ENCODE data around the gene CIDEB.
A peak's percentile ranks its signal among the peaks of the same experiment; 100 is the strongest.
"Not testable (repeated sequence)": the region's sequence is repeated elsewhere in the genome, so short reads cannot be mapped to it uniquely, and the experiment has no call there.

The CIDEB gene

GRCh38 chr14:24307575-24308341 is at the start of gene CIDEB:
CIDEB (minus strand) TSS chr14:24307977; CDS start chr14:24307858, 119 bp downstream.
- peak; percentile 78 for DNase-seq

GRCh38 chr14:24356208-24356607 is 48.4 kb upstream of the CIDEB start:
- no peak for DNase-seq

- no peak for DNase-seq
Observed at GRCh38 chr14:24355009-24355408, 47.2 kb upstream of the CIDEB start.

GRCh38 chr14:24354482-24354825 is 46.7 kb upstream of the CIDEB start:
- not testable (repeated sequence) for DNase-seq

GRCh38 chr14:24353559-24354481 is 46.0 kb upstream of the CIDEB start:
- no peak for DNase-seq

- DNase-seq = no peak
Observed at GRCh38 chr14:24351517-24351916, 43.7 kb upstream of the CIDEB start.

GRCh38 chr14:24349742-24350141 is 42.0 kb upstream of the CIDEB start:
- DNase-seq = no peak

GRCh38 chr14:24348186-24348585 is 40.4 kb upstream of the CIDEB start:
- DNase-seq = no peak

- no peak for DNase-seq
Observed at GRCh38 chr14:24347134-24347533, 39.4 kb upstream of the CIDEB start.

- DNase-seq = no peak
Observed at GRCh38 chr14:24343795-24344660, 36.3 kb upstream of the CIDEB start.

- DNase-seq = no peak
Observed at GRCh38 chr14:24342889-24343288, 35.1 kb upstream of the CIDEB start.

GRCh38 chr14:24340606-24341005 is 32.8 kb upstream of the CIDEB start:
- no peak for DNase-seq

GRCh38 chr14:24339284-24340151 is 31.7 kb upstream of the CIDEB start, which contains the start of gene RIPK3:
RIPK3 (minus strand) TSS chr14:24339991; CDS start chr14:24339826, 165 bp downstream.
- peak; percentile 79 for DNase-seq

- no peak for DNase-seq
Observed at GRCh38 chr14:24338843-24339242, 31.1 kb upstream of the CIDEB start.

- no peak for DNase-seq
Observed at GRCh38 chr14:24337824-24338175, 30.0 kb upstream of the CIDEB start.

GRCh38 chr14:24337144-24337823 is 29.5 kb upstream of the CIDEB start:
- no peak for DNase-seq

- no peak for DNase-seq
Observed at GRCh38 chr14:24335461-24336171, 27.8 kb upstream of the CIDEB start.

- no peak for DNase-seq
Observed at GRCh38 chr14:24334431-24335291, 26.9 kb upstream of the CIDEB start, which contains the start of gene ADCY4. ADCY4 (minus strand) TSS chr14:24335071; CDS start chr14:24334652, 419 bp downstream.

- peak; percentile 83 for DNase-seq
Observed at GRCh38 chr14:24332268-24332993, 24.7 kb upstream of the CIDEB start.
